GM18505 (cell line): ENCODE results near the gene MARK3.
"Not testable (repeated sequence)": the region's sequence is repeated elsewhere in the genome, so short reads cannot be mapped to it uniquely, and the experiment has no call there.

Experiments used
- ATAC-seq: cut with Tn5 transposase; IDR thresholded peaks from one replicate; pipeline ENCODE4 v1.9.1; 2021; ENCODE audit not compliant: unreplicated experiment
- POLR2A ChIP-seq: IDR thresholded peaks from 4 replicates; pipeline ENCODE4 v1.6.1; 2011; ENCODE audit warnings: borderline replicate concordance; ENCODE audit not compliant: insufficient read depth, insufficient read length; ENCODE audit errors: extremely low read depth

MARK3 gene

DNA sequence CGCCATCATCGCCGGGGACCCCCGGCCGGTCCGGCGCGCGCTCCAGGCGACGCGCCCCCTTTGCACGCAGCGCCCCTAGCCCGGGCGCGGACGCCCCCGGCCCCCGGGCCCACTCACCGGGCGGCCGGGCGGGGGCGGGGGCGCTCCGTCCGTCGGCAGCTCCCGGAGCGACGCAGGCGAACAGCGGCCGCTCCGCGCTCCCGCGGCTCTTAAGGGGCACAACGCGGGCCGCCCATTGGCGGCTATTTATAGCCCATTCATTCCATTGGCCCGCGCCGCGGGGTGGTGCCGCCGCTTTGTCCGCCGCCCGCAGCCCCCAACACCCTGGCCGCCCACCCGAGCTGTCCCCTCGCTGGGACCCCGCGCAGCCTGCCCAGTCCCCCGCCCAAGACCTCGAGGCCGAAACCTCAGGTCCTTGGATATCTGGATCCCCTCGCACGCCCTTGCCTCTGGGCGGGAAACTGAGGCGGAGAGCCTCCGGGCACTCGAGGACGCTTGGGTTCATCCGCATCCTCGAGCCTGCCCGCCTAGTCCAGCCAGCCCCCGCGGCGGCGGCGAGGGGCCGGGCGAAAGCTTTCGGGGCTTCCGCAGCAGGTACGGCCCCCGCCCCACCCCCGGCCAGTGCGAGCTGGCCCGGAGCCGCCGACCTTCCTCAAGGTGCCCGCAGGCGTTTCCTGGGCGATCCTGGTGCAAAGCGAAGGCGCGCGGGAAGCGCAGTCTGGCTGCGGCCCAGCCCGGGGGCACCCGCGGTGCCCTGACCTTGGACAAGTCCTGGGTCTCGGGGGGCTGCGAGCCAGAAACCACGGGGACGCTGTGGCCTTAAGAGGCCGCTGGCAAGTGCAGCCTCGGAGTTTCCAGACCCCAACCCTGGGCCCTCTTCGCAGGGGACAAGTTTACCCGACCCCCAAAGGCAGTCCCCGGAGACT is 137.7 kb downstream of the MARK3 start, which contains the start of gene CKB:
TSS of gene CKB (minus strand) at position 182 of the 926 bp plus-strand sequence. CDS start 337 bp downstream, outside the sequence.
- no peak for ATAC-seq
- no peak for TF ChIP-seq POLR2A

DNA sequence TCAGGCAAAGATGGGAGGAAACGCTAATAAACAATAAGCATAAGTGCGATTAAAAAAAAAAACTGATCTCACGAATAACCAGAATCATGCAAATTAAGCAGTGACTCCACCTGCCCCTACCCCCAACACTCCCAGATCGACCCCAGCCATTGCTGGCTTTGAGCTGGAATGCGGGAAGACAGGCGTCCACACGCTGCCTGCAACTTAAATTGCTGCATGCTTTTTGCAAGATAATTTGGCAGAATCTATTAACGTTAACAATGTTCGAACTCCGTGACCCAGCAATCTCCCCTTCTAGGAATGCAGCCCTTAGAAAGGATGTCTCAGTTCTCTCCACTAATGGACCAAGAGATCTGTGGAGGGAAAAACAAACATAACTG is 138.3 kb downstream of the MARK3 start:
- TF ChIP-seq POLR2A: no peak
- ATAC-seq: no peak

- ATAC-seq: no peak
- no peak for TF ChIP-seq POLR2A
These were observed 139.1 kb downstream of the MARK3 start for GRCh38 chr14:103524002-103524935.

GRCh38 chr14:103525430-103526246 is 140.4 kb downstream of the MARK3 start:
- ATAC-seq: not testable (repeated sequence)

DNA sequence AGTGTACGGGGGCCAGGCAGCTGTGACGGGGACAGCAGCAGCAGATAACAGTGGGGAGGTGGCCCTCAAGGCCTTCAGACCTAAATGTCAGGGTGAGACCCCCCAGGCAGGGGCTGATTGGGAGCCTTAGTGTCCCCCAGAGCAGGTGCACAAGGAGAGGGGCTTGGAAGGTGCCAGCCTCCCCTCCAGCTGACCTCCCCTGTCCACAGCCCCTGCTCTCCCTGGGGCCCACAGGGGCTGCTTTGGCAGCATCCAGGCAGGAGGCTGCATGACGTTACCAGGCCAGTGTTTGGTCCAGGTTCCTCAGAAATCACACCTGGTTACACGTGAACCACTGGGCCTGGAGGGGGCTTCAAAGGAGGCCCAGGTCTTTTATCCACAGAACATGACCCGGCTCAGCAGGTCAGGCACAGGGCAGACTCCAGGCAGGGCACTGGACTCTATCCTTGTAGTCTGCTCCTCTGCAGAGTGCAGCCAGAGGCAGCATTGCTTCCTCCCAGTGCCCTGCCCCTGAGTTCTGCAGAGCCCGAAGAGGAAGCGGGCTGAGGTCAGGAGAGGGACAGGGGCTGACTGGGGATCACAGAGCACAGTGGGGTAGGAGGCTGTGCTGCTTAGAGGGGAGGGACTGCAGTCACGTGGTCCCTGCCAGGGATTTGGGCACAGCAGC is 141.2 kb downstream of the MARK3 start:
- TF ChIP-seq POLR2A: no peak
- ATAC-seq: no peak

DNA sequence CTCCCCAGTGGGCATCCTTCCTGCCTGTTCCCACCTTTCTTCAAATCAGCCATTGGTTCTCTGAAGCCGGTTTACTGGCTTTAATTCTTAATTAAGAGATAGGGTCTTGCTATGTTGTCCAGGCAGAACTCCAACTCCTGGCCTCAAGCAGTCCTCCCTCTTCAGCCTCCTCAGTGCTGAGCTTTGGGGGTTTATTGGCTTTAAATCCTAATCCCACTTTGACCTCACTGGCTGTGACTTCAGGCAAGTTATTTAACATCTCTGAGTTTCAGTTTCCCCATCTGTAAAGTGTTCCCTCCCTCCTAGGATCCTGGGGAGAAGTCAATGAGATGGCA is 141.7 kb downstream of the MARK3 start:
- ATAC-seq: no peak
- no peak for TF ChIP-seq POLR2A

DNA sequence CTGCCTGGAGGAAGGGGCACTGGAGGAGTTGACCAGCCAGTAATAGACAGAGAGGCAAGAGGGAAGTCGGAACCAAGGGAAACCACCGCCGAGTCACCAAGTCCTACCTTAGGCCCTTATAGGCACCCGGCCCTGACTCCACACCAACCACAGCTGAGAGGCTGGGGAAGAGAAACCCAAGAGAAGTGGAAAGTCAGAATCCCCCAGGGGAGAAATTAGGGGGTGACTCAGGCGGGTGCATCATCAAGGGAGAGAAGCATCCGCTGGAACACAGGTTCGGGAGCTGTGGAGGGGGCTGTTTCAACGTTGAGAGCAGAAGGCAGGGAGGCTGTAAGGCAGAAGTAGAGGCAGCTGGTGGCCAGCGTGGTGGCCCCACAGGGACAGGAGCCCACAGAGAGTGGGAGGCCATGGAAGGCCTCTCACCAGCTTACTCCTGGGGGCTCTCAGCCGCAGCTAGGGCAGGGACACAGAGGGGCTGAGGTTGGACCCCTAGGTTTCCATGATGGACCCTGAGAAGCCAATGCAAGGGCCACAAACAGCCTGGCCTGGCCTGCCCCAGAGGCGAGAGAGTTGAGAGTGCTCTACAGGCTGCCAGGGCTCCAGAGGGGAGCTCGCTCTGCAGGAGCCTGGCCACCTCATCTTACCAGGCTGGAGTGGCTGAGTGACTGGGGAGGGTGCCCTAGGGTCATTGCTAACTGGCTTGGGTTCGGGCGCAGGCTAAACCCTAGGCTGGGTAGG is 142.4 kb downstream of the MARK3 start:
- no peak for TF ChIP-seq POLR2A
- ATAC-seq: peak; percentile 49

DNA sequence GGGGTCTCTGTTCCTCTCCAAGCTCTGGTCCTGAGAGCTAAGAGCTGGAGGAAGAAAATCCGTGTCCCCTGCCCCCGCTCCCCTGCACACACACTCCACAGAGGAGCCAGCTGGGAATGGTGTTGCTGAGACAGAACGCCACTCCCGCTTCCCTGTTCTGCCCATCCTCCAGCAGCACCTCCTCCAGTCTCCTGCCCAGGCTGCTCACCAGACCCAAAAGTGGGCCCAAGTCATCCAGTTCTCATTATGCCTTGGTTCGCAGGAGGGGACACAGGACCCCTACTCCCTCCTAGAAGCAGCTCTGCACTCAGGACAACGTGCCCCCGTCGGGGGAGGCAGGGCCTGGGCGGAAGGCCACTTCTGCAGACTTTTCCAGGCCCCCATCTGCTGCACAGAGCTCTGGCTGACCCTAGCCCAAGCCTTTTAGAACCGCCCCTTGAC is 143.0 kb downstream of the MARK3 start:
- TF ChIP-seq POLR2A: no peak
- no peak for ATAC-seq

GRCh38 chr14:103528587-103529382 is 143.6 kb downstream of the MARK3 start, which contains the start of gene TRMT61A:
TRMT61A (plus strand) TSS chr14:103529196; CDS start chr14:103529979, 783 bp downstream.
- TF ChIP-seq POLR2A: peak; percentile 75
- ATAC-seq: no peak

DNA sequence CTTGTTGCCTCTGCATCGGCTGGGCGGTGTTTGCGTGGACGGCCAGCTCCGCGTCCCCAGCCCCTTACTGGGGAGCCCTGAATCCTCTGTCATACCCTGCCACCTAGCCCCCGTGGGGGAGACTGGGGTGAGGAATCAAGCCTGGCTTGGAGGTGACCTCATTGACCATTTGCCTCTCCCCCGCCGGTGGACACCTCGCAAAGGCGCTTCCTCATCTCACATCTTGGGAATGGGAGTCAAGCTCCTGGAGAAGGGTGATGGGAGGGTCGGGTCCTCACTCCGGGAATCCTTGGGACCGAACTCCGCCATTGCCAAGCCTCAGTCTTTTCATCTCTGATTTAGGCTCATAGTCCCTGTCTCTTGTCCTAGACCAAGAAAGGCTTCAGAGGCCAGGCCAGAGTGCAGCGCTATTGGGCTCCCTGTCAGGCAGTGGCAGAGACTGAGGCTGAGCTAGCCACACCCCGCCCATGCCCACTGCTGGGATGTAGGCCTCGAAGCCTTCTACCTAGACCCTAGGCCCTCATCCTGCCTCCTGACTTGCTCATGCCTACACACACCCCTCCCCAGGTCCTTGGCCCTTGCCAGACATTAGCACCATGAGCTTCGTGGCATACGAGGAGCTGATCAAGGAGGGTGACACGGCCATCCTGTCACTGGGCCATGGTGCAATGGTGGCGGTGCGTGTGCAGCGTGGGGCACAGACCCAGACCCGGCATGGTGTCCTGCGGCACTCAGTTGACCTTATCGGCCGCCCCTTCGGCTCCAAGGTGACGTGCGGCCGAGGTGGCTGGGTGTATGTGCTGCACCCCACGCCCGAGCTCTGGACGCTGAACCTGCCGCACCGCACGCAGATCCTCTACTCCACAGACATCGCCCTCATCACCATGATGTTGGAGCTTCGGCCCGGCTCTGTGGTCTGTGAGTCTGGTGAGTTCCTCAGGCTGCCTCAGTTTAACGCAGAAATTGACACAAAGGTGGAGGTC is 144.5 kb downstream of the MARK3 start:
- TF ChIP-seq POLR2A: no peak
- ATAC-seq: no peak
